ENCODE data around the gene SPINT3.

Gene SPINT3

DNA sequence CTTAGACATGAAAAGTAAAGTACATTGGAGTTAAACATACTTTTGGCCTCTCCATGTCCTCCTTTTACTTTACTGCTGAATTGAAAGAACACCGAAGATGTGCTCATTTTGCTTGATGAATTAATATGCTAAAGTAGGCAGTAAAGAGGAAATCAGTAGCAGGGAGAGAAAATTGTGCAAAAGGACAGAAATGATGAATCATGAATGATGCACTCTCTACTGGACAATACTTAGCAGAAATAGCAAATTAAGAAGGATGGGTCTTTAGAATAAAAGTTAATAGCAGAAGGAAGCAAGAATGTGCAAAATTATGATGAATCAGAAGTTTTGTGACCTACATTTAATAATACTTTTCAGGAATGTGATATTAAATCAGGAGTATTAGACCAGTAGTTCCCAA is 8.4 kb upstream of the SPINT3 start:
- in situ Hi-C loops (cut with MboI; ENCODE audit: low pct_unique_long_range_greater_than_20kb, low sequenced_read_pairs, unreplicated experiment): no loop called here
- TF ChIP-seq, protein P1, sequence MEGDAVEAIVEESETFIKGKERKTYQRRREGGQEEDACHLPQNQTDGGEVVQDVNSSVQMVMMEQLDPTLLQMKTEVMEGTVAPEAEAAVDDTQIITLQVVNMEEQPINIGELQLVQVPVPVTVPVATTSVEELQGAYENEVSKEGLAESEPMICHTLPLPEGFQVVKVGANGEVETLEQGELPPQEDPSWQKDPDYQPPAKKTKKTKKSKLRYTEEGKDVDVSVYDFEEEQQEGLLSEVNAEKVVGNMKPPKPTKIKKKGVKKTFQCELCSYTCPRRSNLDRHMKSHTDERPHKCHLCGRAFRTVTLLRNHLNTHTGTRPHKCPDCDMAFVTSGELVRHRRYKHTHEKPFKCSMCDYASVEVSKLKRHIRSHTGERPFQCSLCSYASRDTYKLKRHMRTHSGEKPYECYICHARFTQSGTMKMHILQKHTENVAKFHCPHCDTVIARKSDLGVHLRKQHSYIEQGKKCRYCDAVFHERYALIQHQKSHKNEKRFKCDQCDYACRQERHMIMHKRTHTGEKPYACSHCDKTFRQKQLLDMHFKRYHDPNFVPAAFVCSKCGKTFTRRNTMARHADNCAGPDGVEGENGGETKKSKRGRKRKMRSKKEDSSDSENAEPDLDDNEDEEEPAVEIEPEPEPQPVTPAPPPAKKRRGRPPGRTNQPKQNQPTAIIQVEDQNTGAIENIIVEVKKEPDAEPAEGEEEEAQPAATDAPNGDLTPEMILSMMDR (IDR thresholded peaks at IDR 0.05; ENCODE audit: extremely low read depth, insufficient read depth, missing control alignments): no peak
- no peak for DNase-seq (ENCODE audit: low spot score)

DNA sequence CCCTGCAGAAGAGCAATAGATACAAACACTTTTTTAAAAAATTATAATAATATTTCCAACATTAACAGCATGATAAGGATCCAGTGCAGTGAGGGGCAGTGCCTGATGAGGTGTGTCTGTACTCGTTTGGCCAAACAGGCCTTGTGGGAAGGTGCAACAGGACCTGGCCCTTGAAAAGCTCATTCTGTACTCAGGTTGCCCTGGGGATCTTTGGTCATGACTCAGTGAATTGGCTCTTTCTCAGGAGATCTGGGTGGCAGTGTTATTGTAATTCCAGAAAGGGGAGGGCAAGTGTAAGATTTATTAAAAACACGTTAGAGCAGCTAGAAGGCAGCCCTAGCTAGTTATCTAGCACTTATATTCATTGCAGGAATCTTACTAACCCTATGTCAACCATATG is 2.9 kb upstream of the SPINT3 start:
- no peak for DNase-seq (ENCODE audit: low spot score)
- TF ChIP-seq, protein P1 (IDR thresholded peaks at IDR 0.05; ENCODE audit: extremely low read depth, insufficient read depth, missing control alignments): no peak
- in situ Hi-C loops (cut with MboI; ENCODE audit: low pct_unique_long_range_greater_than_20kb, low sequenced_read_pairs, unreplicated experiment): no loop called here

DNA sequence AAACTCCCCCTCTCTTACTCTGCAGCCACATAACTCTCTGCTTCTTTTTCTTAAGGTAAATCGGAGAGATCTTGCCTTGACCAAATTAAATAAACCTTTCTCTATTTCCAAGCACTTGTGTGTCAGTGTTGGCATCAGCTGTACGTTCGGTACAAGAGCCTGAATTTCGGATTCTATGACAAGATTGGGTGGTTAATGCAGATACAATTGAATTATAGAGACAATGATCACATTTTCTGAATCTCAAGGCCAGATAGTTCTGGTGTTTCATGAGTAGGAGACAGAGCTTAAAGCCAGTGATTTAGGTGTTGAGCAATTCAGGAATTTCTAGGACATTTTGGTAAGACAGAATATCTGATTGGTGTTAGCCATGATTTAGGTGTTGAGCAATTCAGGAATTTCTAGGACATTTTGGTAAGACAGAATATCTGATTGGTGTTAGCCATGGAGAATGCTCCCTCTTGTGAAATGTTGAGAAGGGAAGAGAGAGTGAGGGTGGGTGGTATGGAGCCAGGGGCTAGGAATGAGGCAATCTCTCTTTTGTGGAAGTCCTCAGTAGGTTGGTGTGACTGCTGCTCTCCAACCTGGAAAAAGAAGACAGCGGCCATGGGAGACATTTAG is 5.1 kb downstream of the SPINT3 start:
- no peak for DNase-seq (ENCODE audit: low spot score)
- TF ChIP-seq, protein P1 (IDR thresholded peaks at IDR 0.05; ENCODE audit: extremely low read depth, insufficient read depth, missing control alignments): no peak
- in situ Hi-C loops (cut with MboI; ENCODE audit: low pct_unique_long_range_greater_than_20kb, low sequenced_read_pairs, unreplicated experiment): no loop called here

DNA sequence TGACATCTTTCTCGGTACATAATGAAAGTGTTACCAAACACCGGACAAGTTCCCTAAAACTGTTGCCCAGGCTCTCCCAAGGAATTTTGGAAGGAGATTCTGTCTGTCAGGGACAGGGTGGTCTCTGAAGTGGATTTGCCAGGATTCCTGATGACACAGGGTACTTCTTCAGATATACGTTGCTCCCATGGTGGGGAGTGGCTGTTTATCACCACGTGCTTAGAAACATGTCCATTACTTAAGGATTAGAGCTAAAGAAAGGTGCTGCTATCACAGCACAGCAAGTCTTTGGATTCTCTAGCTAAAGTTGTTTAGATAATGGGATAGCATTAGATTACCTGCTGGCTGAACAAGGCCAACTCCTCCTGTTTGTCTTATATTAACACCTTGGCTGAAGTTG is 6.3 kb downstream of the SPINT3 start:
- in situ Hi-C loops (cut with MboI; ENCODE audit: low pct_unique_long_range_greater_than_20kb, low sequenced_read_pairs, unreplicated experiment): no loop called here
- DNase-seq (ENCODE audit: low spot score): no peak
- TF ChIP-seq, protein P1 (IDR thresholded peaks at IDR 0.05; ENCODE audit: extremely low read depth, insufficient read depth, missing control alignments): no peak

DNA sequence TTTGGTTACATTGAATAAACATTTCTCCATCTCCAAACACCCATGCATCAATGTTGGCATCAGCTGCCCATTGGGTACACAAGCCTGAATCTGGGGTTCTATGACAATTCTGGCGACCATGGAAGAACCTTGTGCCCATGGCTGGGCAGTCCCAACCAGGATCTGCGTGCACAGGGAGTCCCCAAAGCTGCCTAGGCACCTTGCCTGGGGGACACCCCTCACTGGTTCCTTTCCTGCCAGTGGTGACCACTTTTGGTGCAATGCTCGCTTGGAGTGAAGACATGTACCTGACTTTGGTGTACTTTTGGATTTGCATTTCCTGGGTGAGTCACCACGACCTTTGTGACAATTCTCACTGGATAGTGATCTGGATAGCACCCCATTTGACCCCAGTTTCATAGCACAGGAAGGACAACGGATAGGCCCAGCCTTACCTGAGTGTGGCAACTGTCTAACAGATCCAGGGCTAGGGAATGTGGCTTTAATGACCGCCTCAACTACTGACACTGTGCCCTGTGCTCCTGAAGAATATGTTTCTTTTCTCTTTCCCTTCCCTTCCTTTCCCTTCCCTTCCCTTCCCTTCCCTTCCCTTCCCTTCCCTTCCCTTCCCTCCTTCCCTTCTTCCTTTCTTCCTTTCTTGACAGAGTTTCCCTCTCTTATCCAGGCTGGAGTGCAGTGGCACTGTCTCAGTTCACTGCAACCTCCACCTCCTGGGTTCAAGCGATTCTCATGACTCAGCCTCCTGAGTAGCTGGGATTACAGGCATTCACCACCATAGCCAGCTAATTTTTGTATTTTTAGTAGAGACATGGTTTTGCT is 7.1 kb downstream of the SPINT3 start:
- TF ChIP-seq, protein P1 (IDR thresholded peaks at IDR 0.05; ENCODE audit: extremely low read depth, insufficient read depth, missing control alignments): no peak
- in situ Hi-C loops (cut with MboI; ENCODE audit: low pct_unique_long_range_greater_than_20kb, low sequenced_read_pairs, unreplicated experiment): no loop called here
- no peak for DNase-seq (ENCODE audit: low spot score)

DNA sequence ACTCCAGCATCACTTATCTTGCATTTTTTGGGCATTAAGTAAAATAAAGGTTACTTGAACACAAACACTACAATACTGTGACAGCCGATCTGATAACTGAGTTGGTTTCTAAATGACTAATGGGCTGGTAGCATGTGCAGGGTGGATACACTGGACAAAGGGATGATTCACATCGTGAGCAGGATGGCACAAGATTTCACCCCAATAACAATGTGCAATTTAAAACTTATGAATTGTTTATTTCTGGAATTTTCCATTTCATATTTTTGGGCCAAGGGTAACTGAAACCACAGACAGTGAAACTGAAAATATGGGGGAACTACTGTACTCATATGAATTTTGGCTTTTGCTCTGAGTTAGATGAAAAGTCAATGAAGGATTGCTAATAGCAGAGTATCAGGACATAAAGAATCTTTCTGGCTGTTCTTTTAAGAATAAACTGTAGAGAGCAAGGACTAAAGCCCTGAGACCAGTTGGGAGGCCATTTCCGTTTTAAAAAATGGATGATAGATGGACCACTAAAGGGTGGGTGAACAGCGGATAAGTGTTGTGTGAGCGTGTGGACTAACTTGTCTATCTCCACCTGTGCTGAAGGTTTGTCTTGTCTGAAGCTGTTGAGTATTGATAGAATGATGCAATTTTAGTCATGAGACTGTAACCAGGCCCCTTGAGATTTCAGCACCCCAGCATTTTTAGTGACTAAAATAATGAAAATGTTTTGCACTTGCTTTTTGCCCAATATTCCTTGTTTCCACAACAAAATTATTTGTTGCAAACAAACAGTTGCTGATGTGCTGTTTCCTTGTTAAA is 8.2 kb downstream of the SPINT3 start:
- TF ChIP-seq, protein P1 (IDR thresholded peaks at IDR 0.05; ENCODE audit: extremely low read depth, insufficient read depth, missing control alignments): no peak
- in situ Hi-C loops (cut with MboI; ENCODE audit: low pct_unique_long_range_greater_than_20kb, low sequenced_read_pairs, unreplicated experiment): no loop called here
- no peak for DNase-seq (ENCODE audit: low spot score)

All from GM13977 (cell line).